HepG2 (cell line): Measurements from ENCODE around the gene KLC4. TPM values are rescaled to one million over a fixed set of nuclear protein-coding genes. Genes with fewer than 3 reads are reported as not detected.

Source experiments
- ATAC-seq: fragments of 200-7000 bp; cut with Tn5 transposase; 3 replicates; pipeline ENCODE4 v1.9.1; 2020; ENCODE audit warnings: mild to moderate bottlenecking, moderate library complexity
- BruUV-seq: library from RNA; stranded (reverse); fragments of 400-500 nt; replicated peaks from 2 replicates; lab custom pipeline; 2021; lab: Mats Ljungman, UMichigan
- CTCF ChIA-PET: fragments of 300-600 bp; formaldehyde crosslinking; extraction: SDS; loops from one replicate; lab custom pipeline; 2021; ENCODE audit warnings: low total read pairs, inconsistent platforms, low intra/inter-chr PET ratio; lab: Yijun Ruan, JAX
- POLR2A ChIA-PET: fragments of 350-600 bp; sonication (Branson Sonifier 250); formaldehyde crosslinking; loops from one replicate; lab custom pipeline; 2020; ENCODE audit warnings: antibody characterized with exemption, inconsistent platforms; lab: Yijun Ruan, JAX
- DNase-seq: peaks from one replicate; pipeline ENCODE4 v3.0.0-alpha.2; 2015; ENCODE audit warnings: low spot score
- FAIRE-seq: peaks from 3 replicates; lab custom pipeline; 2011; peaks lifted over from hg19 to GRCh38; lab: Jason Lieb, UNC
- H2AFZ ChIP-seq: one replicate; pipeline ENCODE4 v1.6.1; 2011; ENCODE audit warnings: low read length, inconsistent platforms
- H3K27ac ChIP-seq: fragments of 300-600 bp; 3 replicates; pipeline ENCODE4 v1.8.0; 2011; ENCODE audit warnings: mixed run types, mild to moderate bottlenecking, mixed read lengths, low read length, inconsistent platforms; ENCODE audit not compliant: insufficient read depth; ENCODE audit errors: extremely low read length
- H3K27me3 ChIP-seq, 2 experiments: fragments of 200-600 bp in 1 of 2; 2 replicates in 1 of 2; 3 replicates in 1 of 2; pipeline versions ENCODE4 v1.6.0 to v1.8.0; 2011; ENCODE audit warnings: low read length in 2 of 2, mild to moderate bottlenecking in 2 of 2, moderate library complexity in 2 of 2, inconsistent platforms in 1 of 2; ENCODE audit not compliant: insufficient read depth in 2 of 2, control insufficient read depth in 1 of 2
- H3K36me3 ChIP-seq, 2 experiments: fragments of 200-600 bp in 1 of 2; replicated peaks in 1 of 2; 2 replicates in 1 of 2; 3 replicates in 1 of 2; pipeline versions ENCODE4 v1.5.1 to v1.8.0; 2011; ENCODE audit warnings: low read length in 2 of 2, inconsistent platforms in 1 of 2; ENCODE audit not compliant: insufficient read depth in 2 of 2, control insufficient read depth in 1 of 2
- H3K4me1 ChIP-seq: 2 replicates; pipeline ENCODE4 v1.5.1; 2012; ENCODE audit warnings: low read length, inconsistent platforms; ENCODE audit not compliant: insufficient read depth
- H3K4me2 ChIP-seq: 2 replicates; pipeline ENCODE4 v1.6.0; 2011; ENCODE audit warnings: low read depth, low read length, inconsistent platforms
- H3K4me3 ChIP-seq, 3 experiments: fragments of 200-600 bp in 1 of 3; sonication (generic), shearing (Covaris generic) in 1 of 3; replicated peaks in 1 of 3; 2 replicates each; pipeline ENCODE4 v1.5.1; 2011 to 2016; ENCODE audit warnings: low read length in 3 of 3, inconsistent platforms in 2 of 3, low read depth in 2 of 3, mild to moderate bottlenecking in 2 of 3, control low read depth in 1 of 3, mixed read lengths in 1 of 3; ENCODE audit not compliant: insufficient read depth in 1 of 3
- H3K79me2 ChIP-seq: one replicate; pipeline ENCODE4 v1.6.1; 2011; ENCODE audit warnings: low read length, inconsistent platforms; ENCODE audit not compliant: insufficient read depth
- H3K9ac ChIP-seq: 2 replicates; pipeline ENCODE4 v1.6.0; 2011; ENCODE audit warnings: mild to moderate bottlenecking, low read depth, low read length, inconsistent platforms; ENCODE audit not compliant: insufficient read depth
- H3K9me3 ChIP-seq: 2 replicates; pipeline ENCODE4 v1.5.1; 2012; ENCODE audit warnings: mild to moderate bottlenecking, low read length
- H4K20me1 ChIP-seq: 2 replicates; pipeline ENCODE4 v1.6.0; 2011; ENCODE audit warnings: inconsistent platforms, mild to moderate bottlenecking, low read length, moderate library complexity; ENCODE audit not compliant: insufficient read depth
- BORCS8-MEF2B ChIP-seq: sonication (generic); formaldehyde crosslinking; IDR thresholded peaks from 2 replicates; pipeline ENCODE4 v1.8.0; 2022; ENCODE audit warnings: mild to moderate bottlenecking, missing genetic modification reagents
- BRCA1 ChIP-seq: sonication (generic); formaldehyde crosslinking; IDR thresholded peaks from 2 replicates; pipeline ENCODE4 v1.4.0; 2020; ENCODE audit warnings: missing genetic modification reagents
- FOXA1 ChIP-seq, 2 experiments: fragments of 450-650 bp in 1 of 2; sonication (generic) in 1 of 2; formaldehyde crosslinking in 1 of 2; IDR thresholded peaks; 2 replicates each; pipeline versions ENCODE4 v1.4.0 to v1.6.1; 2016 to 2020; ENCODE audit warnings: missing genetic modification reagents in 1 of 2
- FOXK2 ChIP-seq: fragments of 450-650 bp; IDR thresholded peaks from 2 replicates; pipeline ENCODE4 v1.6.1; 2016
- KLF13 ChIP-seq: sonication (generic); formaldehyde crosslinking; IDR thresholded peaks from 2 replicates; pipeline ENCODE4 v1.4.0; 2020; ENCODE audit warnings: mild to moderate bottlenecking, missing genetic modification reagents
- LCORL ChIP-seq, 2 experiments: fragments of 450-650 bp in 1 of 2; sonication (generic) in 1 of 2; formaldehyde crosslinking in 1 of 2; IDR thresholded peaks; 2 replicates each; pipeline versions ENCODE4 v1.5.0 to v1.6.1; 2017 to 2020; ENCODE audit warnings: antibody characterized with exemption in 1 of 2, missing genetic modification reagents in 1 of 2
- MAFK ChIP-seq, 2 experiments: IDR thresholded peaks in 1 of 2; conservative IDR thresholded peaks in 1 of 2; 2 replicates each; pipeline ENCODE4 v1.6.1; 2011; ENCODE audit warnings: improper control_type of control experiment in 2 of 2, low read length in 2 of 2
- NR2C2 ChIP-seq: sonication (generic); formaldehyde crosslinking; IDR thresholded peaks from 2 replicates; pipeline ENCODE4 v1.4.0; 2020; ENCODE audit warnings: missing genetic modification reagents, mild to moderate bottlenecking, moderate library complexity, borderline replicate concordance
- PTBP1 ChIP-seq: fragments of 200-400 bp; formaldehyde crosslinking; IDR thresholded peaks from 2 replicates; pipeline ENCODE4 v1.6.1; 2018; ENCODE audit warnings: low read length, low read depth; ENCODE audit not compliant: poor library complexity, severe bottlenecking
- RXRB ChIP-seq: IDR thresholded peaks from 2 replicates; pipeline ENCODE4 v1.6.1; 2016; ENCODE audit warnings: borderline replicate concordance, missing genetic modification reagents, missing compliant biosample characterization
- SMAD1 ChIP-seq: sonication (generic); formaldehyde crosslinking; IDR thresholded peaks from 2 replicates; pipeline ENCODE4 v1.4.0; 2020; ENCODE audit warnings: missing genetic modification reagents, low read depth, mild to moderate bottlenecking, borderline replicate concordance
- SP1 ChIP-seq, 2 experiments: fragments of 450-650 bp in 1 of 2; sonication (generic) in 1 of 2; formaldehyde crosslinking in 1 of 2; IDR thresholded peaks; 2 replicates each; pipeline versions ENCODE4 v1.4.0 to v1.6.1; 2016 to 2020; ENCODE audit warnings: missing genetic modification reagents in 1 of 2
- ZFP90 ChIP-seq: sonication (generic); formaldehyde crosslinking; IDR thresholded peaks from 2 replicates; pipeline ENCODE4 v1.8.0; 2022; ENCODE audit warnings: missing genetic modification reagents, mild to moderate bottlenecking, inconsistent platforms, borderline replicate concordance
- ZNF441 ChIP-seq: sonication (generic); formaldehyde crosslinking; IDR thresholded peaks from 2 replicates; pipeline ENCODE4 v1.7.0; 2021; ENCODE audit warnings: missing genetic modification reagents, borderline replicate concordance
- ZNF484 ChIP-seq: sonication (generic); formaldehyde crosslinking; IDR thresholded peaks from 2 replicates; pipeline ENCODE4 v1.5.1; 2020; ENCODE audit warnings: mild to moderate bottlenecking, low read depth, missing genetic modification reagents, borderline replicate concordance
- ZNF616 ChIP-seq: sonication (generic); formaldehyde crosslinking; IDR thresholded peaks from 2 replicates; pipeline ENCODE4 v1.5.0; 2020; ENCODE audit warnings: low read depth, mild to moderate bottlenecking, missing genetic modification reagents
- ZNF761 ChIP-seq: sonication (generic); formaldehyde crosslinking; conservative IDR thresholded peaks from 2 replicates; pipeline ENCODE4 v1.4.0; 2020; ENCODE audit warnings: mild to moderate bottlenecking, missing genetic modification reagents
- ZNF83 ChIP-seq: sonication (generic); formaldehyde crosslinking; IDR thresholded peaks from 2 replicates; pipeline ENCODE4 v1.4.0; 2020; ENCODE audit warnings: missing genetic modification reagents, mild to moderate bottlenecking, borderline replicate concordance
- ZSCAN22 ChIP-seq: sonication (generic); formaldehyde crosslinking; IDR thresholded peaks from 2 replicates; pipeline ENCODE4 v1.4.0; 2020; ENCODE audit warnings: mild to moderate bottlenecking, missing genetic modification reagents
- WGBS: methylation state at CpG from one replicate; pipeline ENCODE4 v1.1.6; 2017; ENCODE audit warnings: low lambda C conversion rate; 5-methylcytosine and 5-hydroxymethylcytosine counted together
- in situ Hi-C: cut with HindIII; loops from 2 replicates; pipeline ENCODE4 v1.10.0; 2017; ENCODE audit warnings: low pct_unique_long_range_greater_than_20kb; ENCODE audit not compliant: extremely low pct_ligation_motif_present
- intact Hi-C: fragments of 100-400 bp; cut with micrococcal nuclease; formaldehyde crosslinking; loops from one replicate; pipeline ENCODE4 v1.10.0; 2022; ENCODE audit not compliant: unreplicated experiment
- polyA plus RNA-seq, 8 experiments: library from polyadenylated mRNA; depleted of rRNA in 3 of 8; stranded (reverse) in 7 of 8; unstranded in 1 of 8; fragments of >200 nt; fragmentation: Illumina TruSeq in 4 of 8; extraction: Trizol in 4 of 8; gene quantifications; 2 replicates each; pipeline versions ENCODE4 v1.2.1 to v1.2.3, GENCODE V29; 2011 to 2016; ENCODE audit warnings: low read depth in 4 of 8, missing spikeins in 1 of 8, mixed read lengths in 1 of 8; ENCODE audit not compliant: insufficient read depth in 1 of 8
- total RNA-seq, 5 experiments: library from RNA; depleted of rRNA; stranded (reverse); fragments of >200 nt; fragmentation: Illumina TruSeq; extraction: Trizol; gene quantifications; 2 replicates each; pipeline ENCODE4 v1.2.3, GENCODE V29; 2016; ENCODE audit warnings: low read depth in 1 of 5
- TF ChIP-seq, protein P1 (sequence below): sonication (generic); formaldehyde crosslinking; IDR thresholded peaks from 2 replicates; pipeline ENCODE4 v1.4.0; 2020; ENCODE audit warnings: missing genetic modification reagents
- TF ChIP-seq, protein P2 (sequence below): sonication (generic); formaldehyde crosslinking; IDR thresholded peaks from 2 replicates; pipeline ENCODE4 v1.9.0; 2021; ENCODE audit warnings: missing genetic modification reagents, borderline replicate concordance
- TF ChIP-seq, protein P3 (sequence below): sonication (generic); formaldehyde crosslinking; IDR thresholded peaks from 2 replicates; pipeline ENCODE4 v1.4.0; 2020; ENCODE audit warnings: mild to moderate bottlenecking, missing genetic modification reagents

KLC4 gene
- total and polyA plus RNA-seq, 2 of the 13 experiments (the other 11 are each of a cell fraction or from before 2014, with no cell fraction given): 45.4 to 70.4 TPM

DNA sequence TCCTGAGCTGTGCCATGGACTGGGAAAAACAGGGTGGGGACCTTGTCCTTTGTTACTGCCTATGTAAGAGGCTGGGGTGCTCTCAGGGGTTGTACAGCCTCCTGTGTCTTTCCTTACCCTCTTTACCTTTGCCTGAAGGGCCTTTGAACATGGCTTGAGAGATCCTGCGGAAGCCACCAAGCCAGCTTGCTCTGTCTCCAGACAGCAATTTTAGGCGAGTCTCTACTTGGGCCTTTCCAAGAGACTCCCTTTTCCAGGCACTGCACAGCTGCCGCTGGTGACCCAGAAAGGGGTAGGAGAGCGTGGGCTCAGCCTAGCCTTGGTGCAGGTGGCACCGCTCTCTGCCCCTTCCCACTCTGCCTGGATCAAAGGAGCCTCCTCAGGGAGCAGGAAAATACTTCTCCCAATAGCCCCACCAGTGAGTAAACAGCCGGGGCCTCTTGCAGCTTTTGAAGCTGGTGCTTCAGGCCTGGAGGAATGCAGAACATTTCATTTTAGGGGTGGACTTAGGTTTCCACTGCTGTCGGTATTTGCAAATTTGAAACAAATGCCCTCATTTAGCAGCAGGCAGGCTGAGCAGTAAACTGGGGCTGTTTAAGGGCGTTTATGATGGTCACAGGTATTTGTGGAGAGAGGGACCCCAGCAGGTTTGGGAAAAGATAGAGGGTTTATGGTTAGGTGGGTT, 30.6 kb downstream of the KLC4 start:
- peak; percentile 84 for ATAC-seq
- peak; percentile 46 for FAIRE-seq
- CTCF ChIA-PET: no interaction called here
- peak overlapping the region; percentile 92 for H3K27ac ChIP-seq
- no TSS peak for BruUV-seq
- POLR2A ChIA-PET: interaction anchor here (0.7 to 5.5 kb wide), 23 partner anchors 10 to 308 kb away, joined by 3 to 67 read pairs (median 5); partner anchors contain the start of genes BICRAL, CNPY3, CUL7 and KLC4
- no peaks in the 10 kb centered on the region for H4K20me1 ChIP-seq
- H3K4me3 ChIP-seq: peak overlapping the region; percentile 57 to 74 (median 57)
- intact Hi-C loops (no loop called here), in situ Hi-C loops (no loop called here)
- WGBS: 0% methylated on average over 8 of the region's 8 CpGs
- H3K27me3 ChIP-seq: no peaks in the 10 kb centered on the region
- H3K79me2 ChIP-seq: peaks cover 81% of the 10 kb centered on the region
- peak overlapping the region; percentile 81 for H3K9ac ChIP-seq
- H3K4me2 ChIP-seq: peak overlapping the region; percentile 91
- H3K36me3 ChIP-seq: no peaks in the 10 kb centered on the region
- H3K4me1 ChIP-seq: peaks cover 85% of the 10 kb centered on the region
- H3K9me3 ChIP-seq: no peaks in the 10 kb centered on the region
- DNase-seq: peak; percentile 95
- no peak overlapping the region for H2AFZ ChIP-seq
- TF ChIP-seq KLF13 (CRISPR knock-in tag): no peak
- peak; percentile 97 for TF ChIP-seq LCORL (IDR thresholded peaks at IDR 0.05)
- peak; percentile 100 for TF ChIP-seq LCORL (CRISPR knock-in tag; IDR thresholded peaks at IDR 0.05)
- no peak for TF ChIP-seq ZFP90 (CRISPR knock-in tag)
- TF ChIP-seq, protein P1, sequence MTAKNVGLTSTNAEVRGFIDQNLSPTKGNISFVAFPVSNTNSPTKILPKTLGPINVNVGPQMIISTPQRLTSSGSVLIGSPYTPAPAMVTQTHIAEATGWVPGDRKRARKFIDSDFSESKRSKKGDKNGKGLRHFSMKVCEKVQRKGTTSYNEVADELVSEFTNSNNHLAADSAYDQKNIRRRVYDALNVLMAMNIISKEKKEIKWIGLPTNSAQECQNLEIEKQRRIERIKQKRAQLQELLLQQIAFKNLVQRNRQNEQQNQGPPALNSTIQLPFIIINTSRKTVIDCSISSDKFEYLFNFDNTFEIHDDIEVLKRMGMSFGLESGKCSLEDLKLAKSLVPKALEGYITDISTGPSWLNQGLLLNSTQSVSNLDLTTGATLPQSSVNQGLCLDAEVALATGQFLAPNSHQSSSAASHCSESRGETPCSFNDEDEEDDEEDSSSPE (CRISPR knock-in tag): no peak
- TF ChIP-seq ZNF484: no peak
- TF ChIP-seq ZNF441 (CRISPR knock-in tag): no peak
- TF ChIP-seq, protein P2, sequence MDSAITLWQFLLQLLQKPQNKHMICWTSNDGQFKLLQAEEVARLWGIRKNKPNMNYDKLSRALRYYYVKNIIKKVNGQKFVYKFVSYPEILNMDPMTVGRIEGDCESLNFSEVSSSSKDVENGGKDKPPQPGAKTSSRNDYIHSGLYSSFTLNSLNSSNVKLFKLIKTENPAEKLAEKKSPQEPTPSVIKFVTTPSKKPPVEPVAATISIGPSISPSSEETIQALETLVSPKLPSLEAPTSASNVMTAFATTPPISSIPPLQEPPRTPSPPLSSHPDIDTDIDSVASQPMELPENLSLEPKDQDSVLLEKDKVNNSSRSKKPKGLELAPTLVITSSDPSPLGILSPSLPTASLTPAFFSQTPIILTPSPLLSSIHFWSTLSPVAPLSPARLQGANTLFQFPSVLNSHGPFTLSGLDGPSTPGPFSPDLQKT (CRISPR knock-in tag): no peak
- peak; percentile 48; the same call in 1 of the 2 replicates for TF ChIP-seq FOXA1 (IDR thresholded peaks at IDR 0.05)
- peak; percentile 97 for TF ChIP-seq FOXA1 (CRISPR knock-in tag; IDR thresholded peaks at IDR 0.05)
- peak; percentile 67; the same call in 1 of the 2 replicates for TF ChIP-seq ZNF83 (CRISPR knock-in tag)
- no peak for TF ChIP-seq MAFK (conservative IDR thresholded peaks at IDR 0.05 in 1 of 2, IDR thresholded peaks at IDR 0.05 in 1 of 2; ENCODE audit: low read length in 2 of 2)
- no peak for TF ChIP-seq NR2C2 (CRISPR knock-in tag)
- TF ChIP-seq, protein P3, sequence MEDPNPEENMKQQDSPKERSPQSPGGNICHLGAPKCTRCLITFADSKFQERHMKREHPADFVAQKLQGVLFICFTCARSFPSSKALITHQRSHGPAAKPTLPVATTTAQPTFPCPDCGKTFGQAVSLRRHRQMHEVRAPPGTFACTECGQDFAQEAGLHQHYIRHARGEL: no peak
- TF ChIP-seq PTBP1: no peak
- no peak for TF ChIP-seq BRCA1 (CRISPR knock-in tag)
- TF ChIP-seq ZSCAN22 (CRISPR knock-in tag): no peak
- no peak for TF ChIP-seq BORCS8-MEF2B (CRISPR knock-in tag)
- no peak for TF ChIP-seq FOXK2
- TF ChIP-seq ZNF616 (CRISPR knock-in tag): no peak
- TF ChIP-seq ZNF761 (CRISPR knock-in tag): no peak
- no peak for TF ChIP-seq SMAD1 (CRISPR knock-in tag)
- TF ChIP-seq SP1 (IDR thresholded peaks at IDR 0.05): no peak
- TF ChIP-seq SP1 (CRISPR knock-in tag; IDR thresholded peaks at IDR 0.05): peak; percentile 9; the same call in 1 of the 2 replicates
- peak; percentile 61 for TF ChIP-seq RXRB (CRISPR knock-in tag)
